ENCODE measurements around the gene TUBB3.
"Not testable (repeated sequence)": the region's sequence is repeated elsewhere in the genome, so short reads cannot be mapped to it uniquely, and the experiment has no call there.

The TUBB3 gene

DNA sequence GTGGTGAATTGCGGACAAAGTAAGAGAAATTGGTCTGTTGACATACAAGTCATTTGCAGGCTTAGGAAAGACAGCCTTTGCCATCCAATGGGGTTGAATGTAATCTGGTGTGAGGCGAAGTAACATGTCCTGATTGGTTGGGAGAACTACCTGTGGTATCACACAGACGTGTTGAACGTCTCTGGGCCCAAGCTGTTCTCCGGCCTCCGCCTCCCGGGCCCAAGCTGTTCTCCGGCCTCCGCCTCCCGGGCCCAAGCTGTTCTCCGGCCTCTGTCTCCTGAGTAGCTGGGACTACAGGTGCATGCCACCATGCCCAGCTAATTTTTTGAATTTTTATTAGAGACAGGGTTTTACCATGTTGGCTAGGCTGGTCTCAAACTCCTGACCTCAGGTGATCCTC is 44.9 kb downstream of the TUBB3 start:
- DNase-seq, result not testable (repeated sequence)

- no peak for DNase-seq
Observed at GRCh38 chr16:89969741-89970410, 46.7 kb downstream of the TUBB3 start.

GRCh38 chr16:89971495-89972243 is 48.5 kb downstream of the TUBB3 start:
- DNase-seq, result no peak

DNA sequence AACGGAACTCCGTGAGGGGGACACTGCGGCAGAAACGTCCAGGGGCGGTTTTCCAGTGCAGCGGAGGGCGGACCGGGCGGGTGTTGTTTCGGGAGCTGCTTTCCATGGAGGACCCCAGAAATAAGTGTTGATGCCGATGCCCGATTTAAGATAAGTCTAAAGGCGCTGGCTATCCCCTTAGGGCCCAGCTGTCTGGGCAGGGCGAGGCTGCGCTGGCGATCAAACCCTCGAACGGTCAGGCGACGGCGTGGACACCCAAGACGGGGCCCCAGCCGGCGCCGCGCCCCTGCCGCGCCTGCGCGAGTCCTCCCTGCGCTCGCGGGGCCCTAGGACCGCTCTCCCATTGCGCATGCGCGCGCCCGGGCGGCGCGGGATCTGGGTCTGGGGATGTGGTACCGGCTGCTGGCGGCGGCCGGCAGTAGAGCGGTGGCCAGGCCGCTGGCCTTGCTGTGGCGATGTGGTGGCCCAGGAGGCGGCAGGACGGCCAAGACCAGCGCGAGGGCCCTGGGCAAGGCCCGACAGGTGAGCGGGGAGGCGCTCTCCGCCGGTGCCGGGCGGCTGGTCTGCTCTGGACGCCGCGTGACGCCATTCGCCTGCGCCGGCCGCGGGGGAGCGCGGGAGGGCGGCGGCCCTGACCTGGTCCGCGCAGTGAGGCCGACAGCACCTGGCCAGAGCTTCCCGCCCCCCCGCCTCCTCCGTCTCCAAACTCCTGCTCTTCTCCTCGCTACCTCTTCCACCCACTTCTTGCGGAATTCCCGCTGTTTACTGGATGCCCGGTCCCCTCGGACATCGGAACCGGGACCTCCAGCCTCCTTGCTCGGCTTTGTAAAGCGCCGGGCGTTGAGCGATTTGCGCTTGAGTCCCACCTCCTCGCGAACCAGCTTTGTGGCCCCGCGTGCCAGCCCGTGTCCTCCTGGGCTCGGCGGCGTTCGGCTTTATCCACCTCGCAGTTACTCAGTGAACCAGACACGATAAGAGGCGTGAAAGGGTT is 49.4 kb downstream of the TUBB3 start:
- peak; percentile 77 to 89 (median 86) for DNase-seq

DNA sequence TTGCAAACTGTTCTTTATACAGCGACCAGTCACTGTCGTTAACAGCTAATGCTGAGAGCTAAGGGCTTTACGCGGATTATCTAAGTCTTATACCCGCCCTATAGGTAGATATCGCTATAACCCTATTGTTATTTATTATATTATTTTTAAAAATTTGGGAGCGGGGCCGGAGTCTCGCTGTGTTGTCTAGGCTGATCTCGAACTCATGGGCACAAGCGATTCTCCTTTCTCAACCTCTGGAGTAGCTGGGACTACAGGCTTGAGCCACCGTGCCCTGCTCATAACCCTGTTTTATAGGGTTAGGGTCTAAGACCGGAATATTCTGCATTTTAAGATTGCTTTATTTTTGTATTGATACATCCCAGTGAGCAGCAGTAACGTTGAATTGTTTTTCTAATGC is 50.1 kb downstream of the TUBB3 start:
- no peak for DNase-seq

- no peak for DNase-seq
Observed at GRCh38 chr16:89973654-89974335, 50.7 kb downstream of the TUBB3 start.

GRCh38 chr16:89974870-89975269 is 51.7 kb downstream of the TUBB3 start:
- no peak for DNase-seq

GRCh38 chr16:89981414-89981813 is 58.3 kb downstream of the TUBB3 start:
- no peak for DNase-seq

- DNase-seq, result no peak
Observed at GRCh38 chr16:89982318-89982717, 59.2 kb downstream of the TUBB3 start.

DNA sequence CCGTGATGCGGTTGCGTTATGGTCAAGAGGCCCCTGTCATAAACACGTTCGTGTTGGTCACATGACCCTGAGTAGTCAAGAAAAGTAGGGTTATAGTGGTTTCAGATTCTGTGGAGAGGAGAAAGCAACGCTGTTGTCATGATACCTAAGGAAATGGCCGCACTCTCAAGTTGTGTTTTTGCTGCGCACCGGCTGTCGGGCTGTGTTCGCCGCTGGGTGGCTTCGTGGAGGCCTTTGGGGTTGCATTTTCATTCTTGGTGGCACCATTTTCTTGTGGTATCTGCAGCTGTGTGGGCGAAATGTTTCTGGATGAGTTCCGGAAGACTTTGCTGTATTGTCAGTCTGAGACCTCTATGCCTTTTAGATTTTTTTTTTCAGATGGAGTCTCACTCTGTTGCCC is 60.4 kb downstream of the TUBB3 start:
- no peak for DNase-seq

DNA sequence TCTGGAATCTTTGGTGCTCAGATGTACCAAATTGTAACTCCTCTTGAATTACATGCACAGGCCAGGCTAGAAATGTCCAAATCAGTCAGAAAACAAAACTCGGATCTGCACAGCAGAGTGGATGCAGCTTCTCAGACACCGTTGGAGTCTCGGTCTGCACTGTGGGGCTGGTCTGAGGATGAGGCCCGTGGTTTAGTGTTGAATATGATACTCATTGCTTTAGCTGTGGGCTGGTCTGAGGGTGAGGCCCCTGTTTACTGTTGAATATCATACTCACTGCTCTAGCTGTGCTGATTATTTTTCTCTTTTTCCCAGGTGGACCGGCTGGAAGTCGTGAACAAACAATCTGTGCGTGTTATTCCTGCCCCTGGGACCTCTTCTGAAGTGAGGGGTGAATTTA is 61.1 kb downstream of the TUBB3 start:
- no peak for DNase-seq

GRCh38 chr16:89985219-89985618 is 62.1 kb downstream of the TUBB3 start:
- DNase-seq, result no peak
